Spleen (tissue), 11 donors: ENCODE measurements around the gene PACSIN1. TPM values are rescaled to one million over a fixed set of nuclear protein-coding genes. Genes with fewer than 3 reads are reported as not detected.

Source experiments
- DNase-seq: peaks from one replicate; pipeline ENCODE4 v3.0.0-alpha.2; 2020
- H3K27ac ChIP-seq, 8 donors: fragments of 200-600 bp; sonication (generic) in 7 of 8; 1 replicate in 4 of 8; 2 replicates in 4 of 8; pipeline versions ENCODE4 v1.5.0 to v1.8.0; 2016 to 2021; ENCODE audit warnings: inconsistent platforms in 4 of 8, mild to moderate bottlenecking in 4 of 8, moderate library complexity in 1 of 8
- H3K27me3 ChIP-seq, 7 donors: fragments of 200-600 bp; sonication (generic) in 6 of 7; replicated peaks in 1 of 7; 1 replicate in 4 of 7; 2 replicates in 3 of 7; pipeline versions ENCODE4 v1.5.0 to v1.8.0; 2016 to 2021; ENCODE audit warnings: inconsistent platforms in 3 of 7, mild to moderate bottlenecking in 1 of 7
- H3K36me3 ChIP-seq, 6 donors: fragments of 200-600 bp; sonication (generic) in 5 of 6; 1 replicate in 4 of 6; 2 replicates in 2 of 6; pipeline versions ENCODE4 v1.5.0 to v1.8.0; 2016 to 2021; ENCODE audit warnings: inconsistent platforms in 2 of 6
- H3K4me1 ChIP-seq, 6 donors: fragments of 200-600 bp; sonication (generic) in 5 of 6; 1 replicate in 3 of 6; 2 replicates in 3 of 6; pipeline versions ENCODE4 v1.5.0 to v1.8.0; 2016 to 2021; ENCODE audit warnings: inconsistent platforms in 3 of 6
- H3K4me3 ChIP-seq, 8 donors: fragments of 200-600 bp; sonication (generic) in 7 of 8; 1 replicate in 4 of 8; 2 replicates in 4 of 8; pipeline versions ENCODE4 v1.5.0 to v1.8.0; 2016 to 2021; ENCODE audit warnings: inconsistent platforms in 4 of 8, mild to moderate bottlenecking in 4 of 8, moderate library complexity in 2 of 8
- H3K9me3 ChIP-seq, 8 donors: fragments of 200-600 bp; sonication (generic) in 7 of 8; 1 replicate in 4 of 8; 2 replicates in 4 of 8; pipeline versions ENCODE4 v1.5.0 to v1.8.0; 2016 to 2021; ENCODE audit warnings: inconsistent platforms in 4 of 8
- POLR2A ChIP-seq, 3 donors: fragments of 450-650 bp; IDR thresholded peaks; one replicate each; pipeline ENCODE4 v1.5.1; 2017; ENCODE audit warnings: antibody characterized with exemption in 3 of 3, mild to moderate bottlenecking in 1 of 3
- POLR2AphosphoS5 ChIP-seq, 3 donors: sonication (generic); formaldehyde crosslinking; IDR thresholded peaks; one replicate each; pipeline ENCODE4 v1.5.1; 2017; ENCODE audit warnings: antibody characterized with exemption in 3 of 3
- whole genome bisulfite sequencing, 5 donors: extraction: QIAGEN DNeasy Blood & Tissue Kit in 3 of 5; methylation state at CpG; one replicate each; pipeline versions ENCODE4 v1.1.5 to v1.1.7; 2013 to 2018; 5-methylcytosine and 5-hydroxymethylcytosine counted together
- intact Hi-C: fragments of 100-400 bp; cut with DNase I; formaldehyde crosslinking; loops from one replicate; pipeline ENCODE4 v1.15.0; 2023; ENCODE audit warnings: low total_unique reads
- polyA plus RNA-seq, 3 donors: library from polyadenylated mRNA; stranded (reverse); fragments of 200-250 nt; gene quantifications; one replicate each; pipeline ENCODE4 v1.2.1, GENCODE V29; 2013
- total RNA-seq, 7 donors: library from RNA; depleted of rRNA in 3 of 7; stranded (reverse); fragments of >200 nt in 3 of 7; fragmentation: NEBNext Ultra II Directional in 4 of 7; extraction: Animal tissue kit (Norgen Biotek cat#: 25700) in 4 of 7; gene quantifications; one replicate each; pipeline versions ENCODE4 v1.1.0 to v1.2.1, GENCODE V29; 2016 to 2021
- TF ChIP-seq, protein P1 (sequence below), 11 experiments: fragments of 200-600 bp in 7 of 11; fragments of 450-650 bp in 4 of 11; sonication (generic) in 4 of 11; IDR thresholded peaks in 8 of 11; conservative IDR thresholded peaks in 3 of 11; 1 replicate in 7 of 11; 2 replicates in 4 of 11; pipeline versions ENCODE4 v1.4.0 to v1.8.0; 2016 to 2021; ENCODE audit warnings: antibody characterized with exemption in 11 of 11, inconsistent platforms in 4 of 11, mild to moderate bottlenecking in 1 of 11
- donor health status: healthy with polysubstance abuse.
- donor health status: DM: no; HTN: no; CAD: no; lungs with moderate emphysema.
- donor health status: DM: no; HTN: no; CAD: no.
- donor health status: Bipolar disorder and iron deficiency.
- donor health status: healthy.
- donor health status: DM: no; HTN: no; CAD: no.
- donor health status: DM: yes; HTN: yes; CAD: no.

PACSIN1 gene
- total and polyA plus RNA-seq, 10 donors, result 0.66 to 2.8 (median 1.3) TPM

DNA sequence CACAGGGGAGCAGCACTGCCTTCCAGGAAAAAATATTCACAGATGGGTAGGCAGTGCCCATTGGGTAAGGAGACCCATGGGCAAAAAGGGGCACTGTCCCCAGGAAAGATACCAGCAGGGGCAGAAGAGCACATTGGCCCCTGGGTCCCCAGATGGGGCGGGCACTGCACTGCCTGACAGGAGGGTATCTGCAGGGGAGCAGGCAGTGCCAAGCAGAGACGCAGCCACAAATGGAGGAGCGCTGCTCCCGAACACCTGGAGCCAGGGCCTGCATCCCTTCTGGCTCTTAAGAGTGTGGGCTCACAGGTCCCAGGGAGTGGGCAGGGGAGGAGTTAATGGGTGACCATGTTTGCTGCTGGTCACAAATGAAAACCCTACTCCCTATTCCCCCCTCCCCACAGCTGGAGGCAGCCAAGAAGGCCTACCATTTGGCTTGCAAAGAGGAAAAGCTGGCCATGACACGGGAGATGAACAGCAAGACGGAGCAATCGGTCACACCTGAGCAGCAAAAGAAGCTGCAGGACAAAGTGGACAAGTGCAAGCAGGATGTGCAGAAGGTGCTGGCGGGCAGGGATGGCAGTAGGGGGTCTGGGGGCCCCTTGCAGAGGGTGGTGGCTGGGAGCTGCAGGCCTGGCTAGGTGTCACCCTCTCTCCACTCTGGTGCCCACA lies 63.3 kb downstream of the PACSIN1 start:
- peaks cover 6 to 18% (median 13%) of the 10 kb centered on the region in 6 donors for H3K4me1 ChIP-seq
- TF ChIP-seq POLR2AphosphoS5 (IDR thresholded peaks at IDR 0.05) (no peak), POLR2A (IDR thresholded peaks at IDR 0.05) (no peak)
- TF ChIP-seq, protein P1, sequence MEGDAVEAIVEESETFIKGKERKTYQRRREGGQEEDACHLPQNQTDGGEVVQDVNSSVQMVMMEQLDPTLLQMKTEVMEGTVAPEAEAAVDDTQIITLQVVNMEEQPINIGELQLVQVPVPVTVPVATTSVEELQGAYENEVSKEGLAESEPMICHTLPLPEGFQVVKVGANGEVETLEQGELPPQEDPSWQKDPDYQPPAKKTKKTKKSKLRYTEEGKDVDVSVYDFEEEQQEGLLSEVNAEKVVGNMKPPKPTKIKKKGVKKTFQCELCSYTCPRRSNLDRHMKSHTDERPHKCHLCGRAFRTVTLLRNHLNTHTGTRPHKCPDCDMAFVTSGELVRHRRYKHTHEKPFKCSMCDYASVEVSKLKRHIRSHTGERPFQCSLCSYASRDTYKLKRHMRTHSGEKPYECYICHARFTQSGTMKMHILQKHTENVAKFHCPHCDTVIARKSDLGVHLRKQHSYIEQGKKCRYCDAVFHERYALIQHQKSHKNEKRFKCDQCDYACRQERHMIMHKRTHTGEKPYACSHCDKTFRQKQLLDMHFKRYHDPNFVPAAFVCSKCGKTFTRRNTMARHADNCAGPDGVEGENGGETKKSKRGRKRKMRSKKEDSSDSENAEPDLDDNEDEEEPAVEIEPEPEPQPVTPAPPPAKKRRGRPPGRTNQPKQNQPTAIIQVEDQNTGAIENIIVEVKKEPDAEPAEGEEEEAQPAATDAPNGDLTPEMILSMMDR (IDR thresholded peaks at IDR 0.05 in 8 of 11, conservative IDR thresholded peaks at IDR 0.05 in 3 of 11), result no peak
- no peaks in the 10 kb centered on the region for H3K27me3 ChIP-seq
- H3K4me3 ChIP-seq, result no peak overlapping the region
- DNase-seq, result peak; percentile 51
- intact Hi-C loops, result loop anchor here (10.0 kb wide), 1 partner anchor 76 kb away; no protein-coding TSS in a partner anchor
- no peaks in the 10 kb centered on the region for H3K36me3 ChIP-seq
- H3K27ac ChIP-seq, result no peak overlapping the region
- WGBS, 5 donors, result 89 to 96% (median 94%) methylated on average over 8 of the region's 8 CpGs
- H3K9me3 ChIP-seq, result no peaks in the 10 kb centered on the region

DNA sequence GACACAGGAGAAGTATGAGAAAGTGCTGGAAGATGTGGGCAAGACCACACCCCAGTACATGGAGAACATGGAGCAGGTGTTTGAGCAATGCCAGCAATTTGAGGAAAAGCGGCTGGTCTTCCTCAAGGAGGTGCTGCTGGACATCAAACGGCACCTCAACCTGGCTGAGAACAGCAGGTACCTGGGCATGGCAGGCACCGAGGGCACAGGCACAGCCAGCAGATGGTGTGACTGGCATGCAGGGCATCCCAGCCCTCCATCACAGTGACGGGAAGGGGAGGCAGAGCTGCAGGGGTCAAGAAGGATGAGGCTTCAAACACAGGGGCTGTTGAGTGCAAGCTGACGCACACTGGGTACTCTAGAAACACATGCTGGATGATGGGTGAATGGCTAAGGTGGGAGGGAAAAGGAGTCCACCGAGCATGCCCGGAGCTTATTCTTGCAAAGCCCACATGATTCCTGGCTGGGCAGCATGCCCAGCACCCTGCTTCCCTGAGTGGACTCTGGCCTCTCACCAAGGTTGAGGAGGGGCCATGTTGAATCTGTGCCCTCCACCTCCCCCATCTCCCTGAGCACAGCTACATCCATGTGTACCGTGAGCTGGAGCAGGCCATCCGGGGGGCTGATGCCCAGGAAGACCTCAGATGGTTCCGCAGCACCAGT lies 63.9 kb downstream of the PACSIN1 start:
- Histone ChIP-seq H3K9me3 (no peaks in the 10 kb centered on the region), H3K4me3 (no peak overlapping the region), H3K27me3 (no peaks in the 10 kb centered on the region), H3K4me1 (peaks cover 6 to 18% (median 13%) of the 10 kb centered on the region in 6 donors), H3K27ac (no peak overlapping the region), H3K36me3 (no peaks in the 10 kb centered on the region)
- intact Hi-C loops, result loop anchor here (10.0 kb wide), 1 partner anchor 75 kb away; no protein-coding TSS in a partner anchor
- TF ChIP-seq POLR2A (IDR thresholded peaks at IDR 0.05) (no peak), POLR2AphosphoS5 (IDR thresholded peaks at IDR 0.05) (no peak)
- TF ChIP-seq, protein P1 (IDR thresholded peaks at IDR 0.05 in 8 of 11, conservative IDR thresholded peaks at IDR 0.05 in 3 of 11), result no peak
- 74 to 88% (median 83%) methylated on average over 8 to 10 of the region's 10 CpGs for WGBS, 5 donors
- no peak for DNase-seq

DNA sequence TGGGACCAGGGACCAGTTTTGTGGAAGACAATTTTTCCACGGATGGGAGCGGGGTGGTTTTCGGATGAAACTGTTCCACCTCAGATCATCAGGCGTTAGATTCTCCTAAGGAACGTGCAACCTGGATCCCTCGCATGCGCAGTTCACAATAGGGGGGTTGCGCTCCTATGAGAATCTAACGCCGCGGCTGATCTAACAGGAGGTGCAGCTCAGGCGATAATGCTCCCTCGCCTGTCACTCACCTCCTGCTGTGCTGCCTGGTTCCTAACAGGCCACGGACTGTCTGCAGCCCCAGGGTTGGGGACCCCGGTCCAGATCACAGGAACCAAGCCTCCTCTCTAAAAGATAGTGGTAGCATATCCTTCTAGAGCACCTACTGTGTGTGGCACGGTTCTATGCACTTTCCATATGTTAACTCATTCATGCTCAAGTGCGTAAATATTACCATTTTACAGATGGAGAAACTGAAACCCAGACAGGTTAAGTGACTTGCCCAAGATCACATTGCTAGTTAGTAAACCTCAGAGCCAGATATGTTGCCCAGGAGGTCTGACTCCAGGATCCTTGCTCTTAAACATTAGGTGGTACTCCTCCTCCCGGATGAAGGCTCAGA lies 65.0 kb downstream of the PACSIN1 start:
- H3K27ac ChIP-seq, result peak overlapping the region in 2 of 8 donors; percentile 48 to 64
- H3K9me3 ChIP-seq, result no peaks in the 10 kb centered on the region
- 85 to 95% (median 91%) methylated on average over 13 to 18 of the region's 18 CpGs for WGBS, 5 donors
- intact Hi-C loops, result no loop called here
- H3K4me3 ChIP-seq, result peak overlapping the region in 1 of 8 donors; percentile 8
- DNase-seq, result no peak
- H3K27me3 ChIP-seq, result no peaks in the 10 kb centered on the region
- H3K36me3 ChIP-seq, result no peaks in the 10 kb centered on the region
- no peak for TF ChIP-seq POLR2A (IDR thresholded peaks at IDR 0.05)
- TF ChIP-seq POLR2AphosphoS5 (IDR thresholded peaks at IDR 0.05), result no peak
- TF ChIP-seq, protein P1 (IDR thresholded peaks at IDR 0.05 in 8 of 11, conservative IDR thresholded peaks at IDR 0.05 in 3 of 11), result no peak
- peaks cover 6 to 18% (median 13%) of the 10 kb centered on the region in 6 donors for H3K4me1 ChIP-seq
